PC-3 (cell line): ENCODE data around the gene ERO1B. TPM values are rescaled to one million over a fixed set of nuclear protein-coding genes. Genes with fewer than 3 reads are reported as not detected.

Experiments used
- ATAC-seq: fragments of 200-7000 bp; cut with Tn5 transposase; 2 replicates; pipeline ENCODE4 v1.9.1; 2020; ENCODE audit warnings: mild to moderate bottlenecking, moderate library complexity
- BruUV-seq: library from RNA; stranded (reverse); fragments of 400-500 nt; replicated peaks from 2 replicates; lab custom pipeline; 2021; lab: Mats Ljungman, UMichigan
- CTCF ChIA-PET: fragments of 300-600 bp; sonication (Branson Sonifier 250); formaldehyde crosslinking; loops from one replicate; lab custom pipeline; 2022; ENCODE audit warnings: antibody characterized with exemption; lab: Charles Lee
- POLR2A ChIA-PET: fragments of 300-600 bp; sonication (Branson Sonifier 250); formaldehyde crosslinking; loops from one replicate; lab custom pipeline; 2022; ENCODE audit warnings: antibody characterized with exemption; ENCODE audit not compliant: unreplicated experiment; lab: Charles Lee
- DNase-seq: peaks from one replicate; pipeline ENCODE4 v3.0.0-alpha.2; 2015
- H2AFZ ChIP-seq: fragments of 300-600 bp; sonication (generic); 2 replicates; pipeline ENCODE4 v1.6.0; 2016; ENCODE audit warnings: antibody characterized with exemption, low read length
- H3F3A ChIP-seq: fragments of 300-600 bp; sonication (generic); one replicate; pipeline ENCODE4 v1.6.0; 2017; ENCODE audit warnings: antibody characterized with exemption, low read length, control low read depth, mild to moderate bottlenecking; ENCODE audit not compliant: unreplicated experiment
- H3K27ac ChIP-seq: fragments of 300-600 bp; sonication (generic); 2 replicates; pipeline ENCODE4 v1.5.1; 2016; ENCODE audit warnings: mild to moderate bottlenecking, low read length
- H3K27me3 ChIP-seq: fragments of 300-600 bp; sonication (generic); 2 replicates; pipeline ENCODE4 v1.6.1; 2016; ENCODE audit warnings: low read length, mixed read lengths
- H3K36me3 ChIP-seq: fragments of 300-600 bp; sonication (generic); 2 replicates; pipeline ENCODE4 v1.6.1; 2016; ENCODE audit warnings: low read depth, mixed run types, low read length, mixed read lengths
- H3K4me1 ChIP-seq: fragments of 300-600 bp; sonication (generic); 2 replicates; pipeline ENCODE4 v1.5.1; 2016; ENCODE audit warnings: low read length; ENCODE audit not compliant: insufficient read depth
- H3K4me2 ChIP-seq: fragments of 300-600 bp; sonication (generic); 2 replicates; pipeline ENCODE4 v1.6.0; 2016; ENCODE audit warnings: low read length
- H3K4me3 ChIP-seq: fragments of 300-600 bp; sonication (generic); 2 replicates; pipeline ENCODE4 v1.5.1; 2016; ENCODE audit warnings: mild to moderate bottlenecking, low read length, mixed read lengths
- H3K79me2 ChIP-seq: fragments of 300-600 bp; sonication (generic); 2 replicates; pipeline ENCODE4 v1.6.1; 2017; ENCODE audit warnings: low read length, mixed read lengths
- H3K9ac ChIP-seq: fragments of 300-600 bp; sonication (generic); 2 replicates; pipeline ENCODE4 v1.6.0; 2016; ENCODE audit warnings: mild to moderate bottlenecking, low read length
- H3K9me2 ChIP-seq: fragments of 300-600 bp; sonication (generic); replicated peaks from 2 replicates; pipeline ENCODE4 v1.6.1; 2016; ENCODE audit warnings: mixed run types, low read length, mixed read lengths
- H3K9me3 ChIP-seq: fragments of 300-600 bp; sonication (generic); 2 replicates; pipeline ENCODE4 v1.6.1; 2016; ENCODE audit warnings: low read length, mixed read lengths
- H4K20me1 ChIP-seq: fragments of 300-600 bp; sonication (generic); 2 replicates; pipeline ENCODE4 v1.6.1; 2016; ENCODE audit warnings: low read length, mixed read lengths
- CTCF ChIP-seq: fragments of 300-600 bp; sonication (generic); conservative IDR thresholded peaks from 2 replicates; pipeline ENCODE4 v1.5.1; 2017; ENCODE audit warnings: antibody characterized with exemption, low read depth, mild to moderate bottlenecking, low read length
- EZH2 ChIP-seq: fragments of 300-600 bp; sonication (generic); IDR thresholded peaks from one replicate; pipeline ENCODE4 v1.6.1; 2017; ENCODE audit warnings: antibody characterized with exemption, mild to moderate bottlenecking, low read length; ENCODE audit not compliant: unreplicated experiment
- EZH2phosphoT487 ChIP-seq: fragments of 300-600 bp; sonication (generic); IDR thresholded peaks from 2 replicates; pipeline ENCODE4 v1.6.1; 2018; ENCODE audit warnings: mild to moderate bottlenecking, antibody characterized with exemption, low read length, borderline replicate concordance
- intact Hi-C: fragments of 100-400 bp; cut with micrococcal nuclease; formaldehyde crosslinking; loops from 2 replicates; pipeline ENCODE4 v1.9.0; 2023
- total RNA-seq: library from RNA; depleted of rRNA; stranded (reverse); fragments of >200 nt; gene quantifications from 2 replicates; pipeline ENCODE4 v1.2.3, GENCODE V29; 2014

The ERO1B gene
- total RNA-seq, 1 experiment from 2014 or later: 0.95 TPM

- no peaks in the 10 kb centered on the region for H3K36me3 ChIP-seq
- H3K4me3 ChIP-seq: no peak overlapping the region
- intact Hi-C loops: no loop called here
- BruUV-seq: no TSS peak
- H3K9ac ChIP-seq: no peak overlapping the region
- ChIA-PET CTCF (no interaction called here), POLR2A (no interaction called here)
- H3F3A ChIP-seq: no peaks in the 10 kb centered on the region
- H3K9me2 ChIP-seq: no peaks in the 10 kb centered on the region
- no peaks in the 10 kb centered on the region for H3K27me3 ChIP-seq
- no peak for ATAC-seq
- no peaks in the 10 kb centered on the region for H3K79me2 ChIP-seq
- H3K4me1 ChIP-seq: peaks cover 11% of the 10 kb centered on the region
- DNase-seq: no peak
- H3K9me3 ChIP-seq: no peaks in the 10 kb centered on the region
- H4K20me1 ChIP-seq: no peaks in the 10 kb centered on the region
- H3K4me2 ChIP-seq: no peak overlapping the region
- TF ChIP-seq EZH2phosphoT487 (no peak), EZH2 (no peak), CTCF (no peak)
- H2AFZ ChIP-seq: no peak overlapping the region
- no peak overlapping the region for H3K27ac ChIP-seq
Observed at GRCh38 chr1:236207121-236207520, 74.6 kb downstream of the ERO1B start.

- no peak overlapping the region for H3K4me3 ChIP-seq
- no peaks in the 10 kb centered on the region for H3F3A ChIP-seq
- no peaks in the 10 kb centered on the region for H4K20me1 ChIP-seq
- no peak overlapping the region for H3K9ac ChIP-seq
- CTCF ChIA-PET: no interaction called here
- ATAC-seq (0 out of 2 replicates have a peak, but pooled peaks have one; percentile 22), DNase-seq (no peak)
- H3K9me3 ChIP-seq: no peaks in the 10 kb centered on the region
- intact Hi-C loops: no loop called here
- H2AFZ ChIP-seq: no peak overlapping the region
- no peaks in the 10 kb centered on the region for H3K79me2 ChIP-seq
- H3K4me2 ChIP-seq: no peak overlapping the region
- H3K27ac ChIP-seq: no peak overlapping the region
- POLR2A ChIA-PET: no interaction called here
- no TSS peak for BruUV-seq
- H3K4me1 ChIP-seq: peaks cover 11% of the 10 kb centered on the region
- TF ChIP-seq CTCF (no peak), EZH2phosphoT487 (no peak), EZH2 (no peak)
- H3K36me3 ChIP-seq: no peaks in the 10 kb centered on the region
- no peaks in the 10 kb centered on the region for H3K9me2 ChIP-seq
- H3K27me3 ChIP-seq: no peaks in the 10 kb centered on the region
Observed at GRCh38 chr1:236206548-236206947, 75.2 kb downstream of the ERO1B start.

- intact Hi-C loops: no loop called here
- ChIA-PET CTCF (no interaction called here), POLR2A (no interaction called here)
- BruUV-seq: no TSS peak
- Histone ChIP-seq H3F3A (no peaks in the 10 kb centered on the region), H3K27ac (peak overlapping the region; percentile 72), H3K27me3 (no peaks in the 10 kb centered on the region), H3K79me2 (no peaks in the 10 kb centered on the region), H3K9me3 (0 out of 2 replicates have a peak, but pooled peaks cover 4% of the 10 kb centered on the region), H3K4me2 (peak overlapping the region; percentile 45; the same call in 1 of the 2 replicates), H3K4me3 (no peak overlapping the region), H3K9ac (peak overlapping the region; percentile 30; the same call in 1 of the 2 replicates), H3K9me2 (no peaks in the 10 kb centered on the region), H3K4me1 (peaks cover 11% of the 10 kb centered on the region), H2AFZ (no peak overlapping the region), H4K20me1 (no peaks in the 10 kb centered on the region), H3K36me3 (no peaks in the 10 kb centered on the region)
- DNase-seq (peak; percentile 25), ATAC-seq (peak; percentile 70)
- no peak for TF ChIP-seq CTCF
- TF ChIP-seq EZH2: no peak
- TF ChIP-seq EZH2phosphoT487: no peak
Observed at GRCh38 chr1:236204656-236205055, 77.1 kb downstream of the ERO1B start.
